Hematopoietic multipotent progenitor cell treated with erythropoietin and hydrocortisone succinate and interleukin-3 and kit ligand, for 4 days (in vitro differentiated cells): ENCODE results near the gene ZNF728.
A peak's percentile ranks its signal among the peaks of the same experiment; 100 is the strongest.
"Not testable (repeated sequence)": the region's sequence is repeated elsewhere in the genome, so short reads cannot be mapped to it uniquely, and the experiment has no call there.

Source experiments
- DNase-seq: peaks from one replicate; pipeline ENCODE4 v3.0.0-alpha.2; 2015

ZNF728 gene

DNA sequence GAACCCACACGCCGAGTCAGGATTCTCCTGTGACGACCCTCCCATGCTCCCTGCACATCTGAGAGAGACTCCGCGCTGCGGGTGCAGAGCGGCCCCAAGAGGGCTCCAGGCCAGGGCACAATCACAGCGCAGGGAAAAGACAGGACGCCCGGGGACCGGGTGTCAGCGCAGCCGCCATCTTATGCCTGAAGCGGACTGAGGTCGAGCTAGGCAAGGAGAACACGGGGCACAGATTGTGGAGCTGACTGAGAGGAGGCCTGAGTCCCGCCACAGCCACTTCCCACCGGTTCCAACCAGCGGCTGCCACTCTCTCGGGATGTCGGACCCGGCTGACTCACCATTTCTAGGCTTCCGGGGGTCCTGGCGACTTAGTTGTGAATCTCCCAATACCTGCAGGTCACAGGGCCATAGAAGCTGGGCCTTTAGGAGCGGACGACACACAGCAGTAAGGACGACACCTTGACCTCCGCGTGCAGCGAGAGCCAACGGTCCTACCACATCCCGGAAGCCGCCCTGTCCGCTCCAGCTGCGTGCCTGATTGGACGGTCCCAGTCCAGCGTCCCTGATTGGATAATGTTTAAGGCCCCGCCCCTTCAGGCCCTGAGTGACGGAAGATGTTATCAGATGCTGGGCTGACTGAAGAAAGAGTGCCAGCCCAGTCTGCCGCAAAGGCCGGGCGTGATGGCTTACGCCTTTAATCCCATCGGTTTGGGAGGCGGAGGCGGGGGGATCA is at the start of gene ZNF728:
Gene ZNF728, minus strand, starts transcription at position 487 of the 733 bp plus-strand sequence. Its CDS starts 146 bp downstream, at position 341.
- peak; percentile 4 for DNase-seq

DNA sequence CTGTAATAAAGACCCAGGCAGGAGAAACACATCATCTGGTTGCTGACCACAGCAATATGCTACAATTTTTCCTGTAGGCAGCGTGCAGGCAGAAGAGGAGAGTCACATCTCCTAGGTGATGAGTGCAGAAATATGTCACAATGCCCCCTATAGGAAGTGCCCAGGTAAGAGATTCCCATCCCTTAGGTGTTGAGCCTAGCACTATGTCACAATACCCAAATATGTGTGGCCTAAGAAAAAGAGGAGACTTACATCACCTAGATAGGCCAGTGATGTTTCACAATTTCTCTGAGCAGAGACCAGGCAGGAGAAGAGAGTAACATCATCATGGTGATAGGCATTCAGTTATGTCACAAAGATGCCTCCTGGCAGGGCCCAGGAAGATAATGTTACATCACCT is 49.4 kb upstream of the ZNF728 start:
- DNase-seq = no peak

DNA sequence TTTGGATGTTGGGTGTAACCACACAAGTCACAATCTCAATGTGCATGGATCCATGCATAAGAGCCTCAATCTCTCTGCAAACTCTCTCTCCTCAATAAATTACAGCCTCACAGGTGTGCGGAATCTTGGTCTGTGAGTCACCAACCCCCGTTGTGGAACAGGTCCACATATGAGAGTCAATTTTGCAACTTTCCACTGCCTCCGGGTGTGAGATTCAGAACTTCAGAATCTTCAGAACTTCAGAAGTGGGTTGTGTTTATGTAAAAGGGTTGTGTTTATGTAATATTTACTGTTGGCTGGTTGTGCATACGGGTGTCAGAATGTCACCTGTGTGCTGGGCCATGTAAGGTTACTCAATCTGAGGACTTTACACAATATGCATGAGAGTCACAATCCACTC is 46.3 kb upstream of the ZNF728 start:
- DNase-seq = no peak

DNA sequence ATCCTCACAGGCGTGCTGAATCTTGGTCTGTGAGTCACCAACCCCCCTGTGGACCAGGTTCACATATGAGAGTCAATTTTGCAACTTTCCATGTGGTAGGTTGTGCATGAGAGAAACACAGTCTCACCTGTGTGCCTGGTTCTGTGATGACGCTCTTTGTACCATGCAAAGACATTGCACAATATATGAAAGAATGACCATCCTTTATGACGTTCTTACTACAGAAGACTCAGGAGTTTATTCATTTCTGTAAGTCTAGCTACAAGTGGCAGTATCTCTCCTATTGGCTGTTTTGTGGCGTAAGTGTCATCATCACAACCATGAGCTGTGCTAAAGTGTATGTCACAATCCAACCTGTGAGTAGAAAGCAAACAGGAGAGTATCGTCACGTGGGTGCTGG is 43.8 kb upstream of the ZNF728 start:
- no peak for DNase-seq

DNA sequence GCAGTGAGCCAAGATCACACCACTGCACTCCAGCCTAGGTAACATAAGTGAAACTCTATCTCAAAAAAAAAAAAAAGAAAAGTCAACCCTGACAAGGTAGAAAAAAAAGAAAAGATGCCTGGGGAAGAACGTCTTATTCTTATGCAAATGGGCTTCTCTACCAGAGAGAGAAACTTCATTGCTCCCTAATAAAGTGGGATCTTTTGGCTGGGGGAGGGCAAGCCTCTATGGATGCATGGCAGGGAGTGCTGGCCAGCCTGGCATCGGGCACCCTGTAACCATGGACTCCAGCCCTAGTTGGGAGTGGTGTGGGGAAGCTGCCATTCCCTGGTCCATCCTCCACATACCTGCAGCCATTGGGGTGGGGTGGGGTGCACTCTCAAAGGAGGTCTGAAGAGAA is 30.7 kb upstream of the ZNF728 start:
- DNase-seq = no peak

DNA sequence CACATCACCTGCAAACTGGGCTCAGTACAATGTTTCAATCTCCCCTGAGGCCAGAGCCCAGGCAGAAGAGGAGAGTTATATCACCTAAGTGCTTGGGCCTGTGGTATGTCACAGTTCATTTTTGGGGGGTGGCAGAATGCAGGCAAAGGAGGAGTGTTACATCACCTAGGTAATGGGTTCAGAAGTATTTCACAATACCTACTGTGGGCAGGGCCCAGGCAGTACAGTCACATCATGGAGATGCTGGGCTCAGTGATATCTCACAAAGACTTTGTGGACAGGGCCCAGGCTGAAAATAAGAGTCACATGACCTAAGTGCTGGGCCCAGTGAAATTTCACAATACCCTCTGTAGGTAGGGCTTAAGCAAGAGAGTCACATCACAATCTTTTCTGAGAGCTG is 12.7 kb upstream of the ZNF728 start:
- no peak for DNase-seq

DNA sequence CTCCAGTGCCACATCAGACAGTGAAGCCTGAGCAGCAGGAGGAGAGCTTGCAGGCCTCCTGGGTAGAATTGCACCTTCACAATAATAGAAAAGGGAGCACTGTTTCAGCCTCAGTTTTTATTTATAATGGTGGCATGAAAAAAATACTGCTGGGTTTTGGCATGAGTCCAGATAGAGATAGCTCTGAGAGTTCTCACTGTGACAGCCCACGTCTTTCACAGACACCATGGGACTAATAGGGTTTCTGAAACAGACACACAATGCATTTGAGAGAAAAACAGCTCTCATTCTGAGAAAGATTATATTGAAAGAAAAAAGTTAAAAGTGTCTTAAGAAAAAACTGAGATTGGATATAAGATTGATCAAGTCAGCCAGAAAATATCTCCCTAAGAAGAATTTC is 8.0 kb downstream of the ZNF728 start:
- DNase-seq = not testable (repeated sequence)

DNA sequence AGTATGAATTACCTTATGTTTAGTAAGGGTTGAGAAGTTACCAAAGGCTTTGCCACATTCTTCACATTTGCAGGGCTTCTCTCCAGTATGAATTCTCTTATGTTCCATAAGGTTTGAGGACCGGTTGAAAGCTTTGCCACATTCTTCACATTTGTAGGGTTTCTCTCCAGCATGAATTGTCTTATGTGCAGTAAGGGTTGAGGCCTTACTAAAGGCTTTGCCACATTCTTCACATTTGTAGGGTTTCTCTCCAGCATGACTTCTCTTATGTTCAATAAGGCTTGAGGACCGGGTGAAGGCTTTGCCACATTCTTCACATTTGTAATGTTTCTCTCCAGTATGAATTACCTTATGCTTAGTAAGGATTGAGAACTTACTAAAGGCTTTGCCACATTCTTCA is 26.7 kb downstream of the ZNF728 start:
- DNase-seq = no peak

DNA sequence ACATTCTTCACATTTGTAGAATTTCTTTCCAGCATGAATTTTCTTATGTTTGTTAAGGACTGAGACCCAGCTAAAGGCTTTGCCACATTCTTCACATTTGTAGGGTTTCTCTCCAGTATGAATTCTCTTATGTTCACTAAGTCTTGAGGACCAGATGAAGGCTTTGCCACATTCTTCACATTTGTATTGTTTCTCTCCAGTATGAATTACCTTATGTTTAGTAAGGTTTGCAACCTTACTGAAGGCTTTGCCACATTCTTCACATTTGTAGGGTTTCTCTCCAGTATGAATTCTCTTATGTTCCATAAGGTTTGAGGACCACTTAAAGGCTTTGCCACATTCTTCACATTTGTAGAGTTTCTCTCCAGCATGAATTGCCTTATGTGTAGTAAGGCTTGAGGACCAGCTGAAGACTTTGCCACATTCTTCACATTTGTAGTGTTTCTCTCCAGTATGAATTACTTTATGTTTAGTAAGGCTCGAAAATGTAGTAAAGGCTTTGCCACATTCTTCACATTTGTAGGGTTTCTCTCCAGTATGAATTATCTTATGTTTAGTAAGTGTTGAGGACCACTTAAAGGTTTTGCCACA is 27.3 kb downstream of the ZNF728 start:
- not testable (repeated sequence) for DNase-seq

DNA sequence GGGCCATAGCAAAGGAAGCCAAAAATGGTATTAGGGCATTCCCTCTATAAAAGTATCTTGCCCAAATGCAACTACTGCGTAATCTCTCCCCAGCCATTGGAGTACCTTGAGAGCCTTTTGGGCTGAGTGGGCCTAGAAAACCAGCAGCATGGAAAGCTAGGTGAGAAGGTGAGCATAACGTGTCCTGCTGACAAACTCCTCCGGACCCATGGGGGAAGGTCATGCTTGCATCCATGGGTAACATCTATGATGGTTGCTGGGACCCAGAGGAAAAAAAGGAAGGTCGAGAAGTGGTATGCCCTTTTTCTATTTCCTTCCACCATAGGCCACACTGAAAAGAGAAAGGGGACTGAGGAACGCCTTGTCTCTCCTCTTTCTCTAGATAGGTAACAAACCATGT is 57.4 kb downstream of the ZNF728 start:
- peak; percentile 34 for DNase-seq

DNA sequence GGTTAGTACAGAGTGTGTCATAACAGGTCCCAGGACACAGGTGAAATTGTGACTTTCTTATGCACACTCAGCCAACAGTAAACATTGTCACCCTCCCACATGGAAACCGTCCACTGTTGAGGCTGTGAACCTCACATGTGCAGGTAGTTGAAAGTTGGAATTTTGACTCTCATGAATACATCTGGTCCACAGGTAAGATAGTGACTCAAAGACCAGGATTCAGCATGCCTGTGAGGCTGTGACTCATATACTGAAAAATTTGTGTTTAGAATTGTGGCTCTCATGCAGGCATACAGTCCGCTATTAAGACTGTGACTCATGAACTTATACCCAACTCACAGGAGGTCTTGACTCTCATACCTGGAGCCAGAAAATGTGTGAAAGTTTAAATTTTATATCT is 67.8 kb downstream of the ZNF728 start:
- no peak for DNase-seq

DNA sequence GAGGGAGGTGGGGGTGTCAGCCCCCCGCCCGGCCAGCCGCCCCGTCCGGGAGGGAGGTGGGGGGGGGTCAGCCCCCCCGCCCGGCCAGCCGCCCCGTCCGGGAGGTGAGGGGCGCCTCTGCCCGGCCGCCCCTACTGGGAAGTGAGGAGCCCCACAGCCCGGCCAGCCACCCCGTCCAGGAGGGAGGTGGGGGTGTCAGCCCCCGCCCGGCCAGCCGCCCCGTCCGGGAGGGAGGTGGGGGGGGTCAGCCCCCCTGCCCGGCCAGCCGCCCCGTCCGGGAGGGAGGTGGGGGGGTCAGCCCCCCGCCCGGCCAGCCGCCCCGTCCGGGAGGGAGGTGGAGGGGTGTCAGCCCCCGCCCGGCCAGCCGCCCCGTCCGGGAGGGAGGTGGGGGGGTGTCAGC is 75.4 kb downstream of the ZNF728 start:
- DNase-seq = not testable (repeated sequence)

DNA sequence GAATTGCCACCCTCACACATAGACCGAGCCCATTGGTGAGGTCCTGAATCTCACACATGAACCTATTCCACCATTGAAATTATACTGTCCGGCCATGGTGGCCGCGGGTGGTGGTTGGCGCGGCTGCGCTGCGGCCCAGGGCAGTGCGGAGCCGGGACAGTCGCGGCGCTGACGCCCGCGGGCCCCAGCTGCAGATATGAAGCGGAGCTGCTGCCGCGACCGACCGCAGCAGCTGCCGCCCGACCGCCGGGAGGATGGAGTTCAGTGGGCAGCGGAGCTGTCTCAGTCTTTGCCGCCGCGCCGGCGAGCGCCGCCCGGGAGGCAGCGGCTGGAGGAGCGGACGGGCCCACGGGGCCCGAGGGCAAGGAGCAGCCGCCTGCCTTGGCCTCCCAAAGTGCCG is 77.8 kb downstream of the ZNF728 start:
- not testable (repeated sequence) for DNase-seq
